ENCODE measurements around the gene MBNL2. TPM values are rescaled to one million over a fixed set of nuclear protein-coding genes. Genes with fewer than 3 reads are reported as not detected.

The MBNL2 gene
- total and polyA plus RNA-seq, 2 of the 13 experiments (the other 11 are each of a cell fraction or from before 2014, with no cell fraction given) = 30.8 to 59.0 TPM

DNA sequence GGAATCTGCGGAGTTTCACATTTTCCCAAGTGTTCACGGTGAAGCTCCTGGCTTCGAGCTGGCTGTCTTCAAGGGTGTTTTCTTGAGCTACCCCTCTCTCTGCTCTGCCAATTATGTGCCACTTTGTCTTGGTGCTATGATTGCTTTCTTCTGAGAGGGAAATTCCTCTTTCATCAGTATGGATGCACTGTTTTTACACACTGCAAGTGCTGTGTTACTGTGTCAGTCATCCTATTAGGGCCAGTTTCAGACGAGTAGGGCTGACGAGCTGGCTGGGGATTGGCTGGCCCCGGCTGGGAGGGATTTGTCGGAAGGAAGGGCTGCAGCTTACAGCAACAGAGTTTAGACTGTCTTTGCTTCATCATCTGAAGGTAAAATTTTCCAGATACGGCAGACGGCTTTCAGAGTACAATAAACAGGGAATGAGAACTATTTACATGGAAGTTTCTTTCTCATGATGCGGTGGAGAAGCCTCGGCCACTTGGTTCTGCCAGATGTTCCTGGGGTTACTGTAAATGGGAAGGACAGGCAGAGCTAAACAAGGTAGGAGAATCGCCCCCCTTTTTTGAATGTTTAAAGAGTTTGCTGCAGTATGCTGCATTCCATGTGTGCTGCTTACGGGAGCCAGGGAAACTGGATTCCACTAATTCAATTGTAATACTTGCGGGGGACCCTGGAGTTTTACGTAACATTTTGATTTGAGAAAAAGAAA is at the start of gene MBNL2 (continued):
- TF ChIP-seq, protein P1, sequence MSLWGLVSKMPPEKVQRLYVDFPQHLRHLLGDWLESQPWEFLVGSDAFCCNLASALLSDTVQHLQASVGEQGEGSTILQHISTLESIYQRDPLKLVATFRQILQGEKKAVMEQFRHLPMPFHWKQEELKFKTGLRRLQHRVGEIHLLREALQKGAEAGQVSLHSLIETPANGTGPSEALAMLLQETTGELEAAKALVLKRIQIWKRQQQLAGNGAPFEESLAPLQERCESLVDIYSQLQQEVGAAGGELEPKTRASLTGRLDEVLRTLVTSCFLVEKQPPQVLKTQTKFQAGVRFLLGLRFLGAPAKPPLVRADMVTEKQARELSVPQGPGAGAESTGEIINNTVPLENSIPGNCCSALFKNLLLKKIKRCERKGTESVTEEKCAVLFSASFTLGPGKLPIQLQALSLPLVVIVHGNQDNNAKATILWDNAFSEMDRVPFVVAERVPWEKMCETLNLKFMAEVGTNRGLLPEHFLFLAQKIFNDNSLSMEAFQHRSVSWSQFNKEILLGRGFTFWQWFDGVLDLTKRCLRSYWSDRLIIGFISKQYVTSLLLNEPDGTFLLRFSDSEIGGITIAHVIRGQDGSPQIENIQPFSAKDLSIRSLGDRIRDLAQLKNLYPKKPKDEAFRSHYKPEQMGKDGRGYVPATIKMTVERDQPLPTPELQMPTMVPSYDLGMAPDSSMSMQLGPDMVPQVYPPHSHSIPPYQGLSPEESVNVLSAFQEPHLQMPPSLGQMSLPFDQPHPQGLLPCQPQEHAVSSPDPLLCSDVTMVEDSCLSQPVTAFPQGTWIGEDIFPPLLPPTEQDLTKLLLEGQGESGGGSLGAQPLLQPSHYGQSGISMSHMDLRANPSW (CRISPR knock-in tag; IDR thresholded peaks at IDR 0.05; ENCODE audit: borderline replicate concordance) = 0 out of 2 replicates have a peak, but pooled peaks have one; percentile 29
- TF ChIP-seq KDM2A (CRISPR knock-in tag; IDR thresholded peaks at IDR 0.05; ENCODE audit: borderline replicate concordance, low read depth) (0 out of 2 replicates have a peak, but pooled peaks have one; percentile 25), ATF2 (CRISPR knock-in tag; IDR thresholded peaks at IDR 0.05) (peak; percentile 33), REST (IDR thresholded peaks at IDR 0.05; ENCODE audit: borderline replicate concordance in 1 of 2, low read depth in 1 of 2, low read length in 2 of 2) (peak in 1 of 2 experiments; percentile 67; a peak in 1 of 4 replicates), ZNF562 (CRISPR knock-in tag; IDR thresholded peaks at IDR 0.05; ENCODE audit: borderline replicate concordance) (no peak), ZSCAN9 (CRISPR knock-in tag; IDR thresholded peaks at IDR 0.05; ENCODE audit: borderline replicate concordance) (peak; percentile 78; the same call in 1 of the 2 replicates), SNAPC5 (CRISPR knock-in tag; IDR thresholded peaks at IDR 0.05; ENCODE audit: borderline replicate concordance) (no peak), ZNF557 (CRISPR knock-in tag; IDR thresholded peaks at IDR 0.05) (0 out of 2 replicates have a peak, but pooled peaks have one; percentile 28), CREM (IDR thresholded peaks at IDR 0.05) (peak; percentile 72), CREM (CRISPR knock-in tag; IDR thresholded peaks at IDR 0.05) (no peak), ZNF337 (CRISPR knock-in tag; IDR thresholded peaks at IDR 0.05; ENCODE audit: borderline replicate concordance, low read depth) (0 out of 2 replicates have a peak, but pooled peaks have one; percentile 50), ZNF605 (CRISPR knock-in tag; IDR thresholded peaks at IDR 0.05) (0 out of 2 replicates have a peak, but pooled peaks have one; percentile 50), BCL3 (CRISPR knock-in tag; IDR thresholded peaks at IDR 0.05) (0 out of 2 replicates have a peak, but pooled peaks have one; percentile 71), ZNF569 (CRISPR knock-in tag; IDR thresholded peaks at IDR 0.05; ENCODE audit: borderline replicate concordance) (no peak), HDAC2 (CRISPR knock-in tag; IDR thresholded peaks at IDR 0.05) (0 out of 2 replicates have a peak, but pooled peaks have one; percentile 45), MEIS2 (CRISPR knock-in tag; IDR thresholded peaks at IDR 0.05) (no peak), HNF1B (CRISPR knock-in tag; IDR thresholded peaks at IDR 0.05) (peak; percentile 44; the same call in 1 of the 2 replicates)
